SK-N-SH (cell line): ENCODE data around the gene F2R. TPM values are rescaled to one million over a fixed set of nuclear protein-coding genes. Genes with fewer than 3 reads are reported as not detected.

ENCODE experiments used
- CTCF ChIA-PET: fragments of 300-600, 350-600 bp; formaldehyde crosslinking; extraction: SDS; loops from one replicate; lab custom pipeline; 2021; lab: Yijun Ruan, JAX
- POLR2A ChIA-PET: fragments of 350-600 bp; sonication (Branson Sonifier 250); formaldehyde crosslinking; extraction: SDS; loops from one replicate; lab custom pipeline; 2020; ENCODE audit warnings: antibody characterized with exemption, inconsistent platforms; lab: Yijun Ruan, JAX
- DNase-seq: peaks from one replicate; pipeline ENCODE4 v3.0.0; 2012
- H2AFZ ChIP-seq: fragments of 200-600 bp; sonication (generic); 2 replicates; pipeline ENCODE4 v1.8.1; 2016; ENCODE audit warnings: antibody characterized with exemption, mild to moderate bottlenecking, low read depth
- H3F3A ChIP-seq: fragments of 200-600 bp; sonication (generic); replicated peaks from 2 replicates; pipeline ENCODE3; 2016; ENCODE audit warnings: antibody characterized with exemption, mild to moderate bottlenecking; ENCODE audit not compliant: insufficient read depth
- H3K27ac ChIP-seq, 2 experiments: fragments of 200-500 bp in 1 of 2; fragments of 200-600 bp in 1 of 2; sonication (Bioruptor generic) in 1 of 2; sonication (generic), shearing (Covaris generic) in 1 of 2; 2 replicates each; pipeline versions ENCODE4 v1.5.1 to v1.6.1; 2014 to 2016; ENCODE audit warnings: low read depth in 2 of 2, inconsistent platforms in 1 of 2, low read length in 1 of 2, mild to moderate bottlenecking in 1 of 2, mixed read lengths in 1 of 2
- H3K27me3 ChIP-seq: fragments of 200-600 bp; sonication (generic), shearing (Covaris generic); 2 replicates; pipeline ENCODE4 v1.6.1; 2016; ENCODE audit warnings: mixed run types; ENCODE audit not compliant: insufficient read depth
- H3K36me3 ChIP-seq, 2 experiments: fragments of 200-500 bp in 1 of 2; fragments of 200-600 bp in 1 of 2; sonication (Bioruptor generic) in 1 of 2; sonication (generic) in 1 of 2; replicated peaks in 1 of 2; 2 replicates each; pipeline versions ENCODE3 to v1.5.1; 2014 to 2016; ENCODE audit warnings: low read length in 1 of 2, mild to moderate bottlenecking in 1 of 2; ENCODE audit not compliant: insufficient read depth in 2 of 2, control insufficient read depth in 1 of 2
- H3K4me1 ChIP-seq, 2 experiments: fragments of 200-500 bp in 1 of 2; fragments of 200-600 bp in 1 of 2; sonication (Bioruptor generic) in 1 of 2; sonication (generic), shearing (Covaris generic) in 1 of 2; 2 replicates each; pipeline versions ENCODE4 v1.5.1 to v1.6.1; 2014 to 2016; ENCODE audit warnings: low read depth in 1 of 2, low read length in 1 of 2, mixed run types in 1 of 2; ENCODE audit not compliant: insufficient read depth in 2 of 2, control insufficient read depth in 1 of 2
- H3K4me2 ChIP-seq: fragments of 200-600 bp; sonication (generic), shearing (Covaris generic); 2 replicates; pipeline ENCODE4 v1.6.1; 2017; ENCODE audit warnings: mixed run types
- H3K4me3 ChIP-seq, 2 experiments: fragments of 200-500 bp in 1 of 2; fragments of 200-600 bp in 1 of 2; sonication (Bioruptor generic) in 1 of 2; sonication (generic), shearing (Covaris generic) in 1 of 2; 2 replicates each; pipeline versions ENCODE4 v1.5.1 to v1.8.1; 2014 to 2016; ENCODE audit warnings: low read depth in 2 of 2, inconsistent platforms in 1 of 2, low read length in 1 of 2, mild to moderate bottlenecking in 1 of 2, mixed read lengths in 1 of 2, moderate library complexity in 1 of 2
- H3K79me2 ChIP-seq: fragments of 200-600 bp; sonication (generic); 2 replicates; pipeline ENCODE4 v1.8.1; 2017; ENCODE audit warnings: mild to moderate bottlenecking; ENCODE audit not compliant: insufficient read depth
- H3K9ac ChIP-seq: fragments of 200-600 bp; sonication (generic); 2 replicates; pipeline ENCODE4 v1.6.1; 2017; ENCODE audit warnings: mixed run types
- H3K9me2 ChIP-seq: fragments of 200-600 bp; sonication (generic); 2 replicates; pipeline ENCODE4 v1.6.1; 2017; ENCODE audit warnings: mixed run types
- H3K9me3 ChIP-seq: fragments of 200-600 bp; sonication (generic); 2 replicates; pipeline ENCODE4 v1.6.1; 2017; ENCODE audit warnings: mixed run types, mild to moderate bottlenecking, moderate library complexity
- H4K20me1 ChIP-seq: fragments of 200-600 bp; sonication (generic); 2 replicates; pipeline ENCODE4 v1.6.1; 2017; ENCODE audit warnings: mild to moderate bottlenecking, mixed run types; ENCODE audit not compliant: insufficient read depth
- CHD2 ChIP-seq: fragments of 150-350 bp; IDR thresholded peaks from 2 replicates; pipeline ENCODE4 v1.6.1; 2018; ENCODE audit warnings: low read length; ENCODE audit not compliant: partially characterized antibody
- FOSL2 ChIP-seq: IDR thresholded peaks from 2 replicates; pipeline ENCODE4 v1.4.0; 2012; ENCODE audit warnings: low read depth, mild to moderate bottlenecking, moderate library complexity, borderline replicate concordance
- GATA2 ChIP-seq: sonication (generic); formaldehyde crosslinking; IDR thresholded peaks from 2 replicates; pipeline ENCODE4 v1.5.0; 2020; ENCODE audit warnings: mild to moderate bottlenecking, missing genetic modification reagents
- MXI1 ChIP-seq: IDR thresholded peaks from 2 replicates; pipeline ENCODE4 v1.6.1; 2012; ENCODE audit warnings: mild to moderate bottlenecking, low read depth, low read length, improper control_type of control experiment
- RAD21 ChIP-seq: IDR thresholded peaks from 2 replicates; pipeline ENCODE4 v1.6.1; 2012; ENCODE audit warnings: mild to moderate bottlenecking, low read length
- RCOR1 ChIP-seq: fragments of 150-350 bp; IDR thresholded peaks from 2 replicates; pipeline ENCODE4 v1.6.1; 2017; ENCODE audit warnings: antibody characterized with exemption, low read length
- SMC3 ChIP-seq: IDR thresholded peaks from 2 replicates; pipeline ENCODE4 v1.6.1; 2012; ENCODE audit warnings: low read depth, low read length, improper control_type of control experiment
- WGBS: methylation state at CpG from one replicate; pipeline ENCODE4 v1.1.6; 2017; ENCODE audit warnings: low lambda C conversion rate; 5-methylcytosine and 5-hydroxymethylcytosine counted together
- polyA plus RNA-seq, 3 experiments: library from polyadenylated mRNA; depleted of rRNA; stranded (reverse); fragments of >200 nt; gene quantifications; 2 replicates each; pipeline ENCODE4 v1.2.3, GENCODE V29; 2012
- TF ChIP-seq, protein P1 (sequence below): fragments of 150-350 bp; IDR thresholded peaks from 2 replicates; pipeline ENCODE4 v1.6.1; 2016; ENCODE audit warnings: mild to moderate bottlenecking, low read depth, low read length
- TF ChIP-seq, protein P2 (sequence below): IDR thresholded peaks from 2 replicates; pipeline ENCODE4 v1.4.0; 2012; ENCODE audit warnings: low read depth
- TF ChIP-seq, protein P3 (sequence below): IDR thresholded peaks from 2 replicates; pipeline ENCODE4 v1.4.0; 2012; ENCODE audit warnings: low read depth, borderline replicate concordance
- TF ChIP-seq, protein P4 (sequence below): IDR thresholded peaks from 2 replicates; pipeline ENCODE4 v1.6.1; 2012; ENCODE audit warnings: mild to moderate bottlenecking, low read depth, low read length, moderate library complexity

The F2R gene
- polyA plus RNA-seq, 1 of the 3 experiments (the other 2 are of a cell fraction) = 212 TPM

- peaks cover 0 to 4% of the 10 kb centered on the region in 2 experiments for H3K36me3 ChIP-seq
- H3K4me1 ChIP-seq = peaks cover 3 to 21% of the 10 kb centered on the region in 2 experiments
- H3K79me2 ChIP-seq = no peaks in the 10 kb centered on the region
- no peaks in the 10 kb centered on the region; the same call in 1 of the 2 replicates for H3K9me3 ChIP-seq
- no peaks in the 10 kb centered on the region for H3K27me3 ChIP-seq
- WGBS = 96% methylated on average over 6 of the region's 6 CpGs
- peaks cover 22% of the 10 kb centered on the region for H3F3A ChIP-seq
- TF ChIP-seq, protein P1, sequence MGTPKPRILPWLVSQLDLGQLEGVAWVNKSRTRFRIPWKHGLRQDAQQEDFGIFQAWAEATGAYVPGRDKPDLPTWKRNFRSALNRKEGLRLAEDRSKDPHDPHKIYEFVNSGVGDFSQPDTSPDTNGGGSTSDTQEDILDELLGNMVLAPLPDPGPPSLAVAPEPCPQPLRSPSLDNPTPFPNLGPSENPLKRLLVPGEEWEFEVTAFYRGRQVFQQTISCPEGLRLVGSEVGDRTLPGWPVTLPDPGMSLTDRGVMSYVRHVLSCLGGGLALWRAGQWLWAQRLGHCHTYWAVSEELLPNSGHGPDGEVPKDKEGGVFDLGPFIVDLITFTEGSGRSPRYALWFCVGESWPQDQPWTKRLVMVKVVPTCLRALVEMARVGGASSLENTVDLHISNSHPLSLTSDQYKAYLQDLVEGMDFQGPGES = no peak
- TF ChIP-seq RCOR1 = no peak
- no peak for TF ChIP-seq CHD2
- no peak for TF ChIP-seq GATA2
- no peak for TF ChIP-seq FOSL2
- TF ChIP-seq, protein P2, sequence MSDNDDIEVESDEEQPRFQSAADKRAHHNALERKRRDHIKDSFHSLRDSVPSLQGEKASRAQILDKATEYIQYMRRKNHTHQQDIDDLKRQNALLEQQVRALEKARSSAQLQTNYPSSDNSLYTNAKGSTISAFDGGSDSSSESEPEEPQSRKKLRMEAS = no peak
- TF ChIP-seq MXI1 = no peak
- TF ChIP-seq RAD21 = no peak
- TF ChIP-seq, protein P3, sequence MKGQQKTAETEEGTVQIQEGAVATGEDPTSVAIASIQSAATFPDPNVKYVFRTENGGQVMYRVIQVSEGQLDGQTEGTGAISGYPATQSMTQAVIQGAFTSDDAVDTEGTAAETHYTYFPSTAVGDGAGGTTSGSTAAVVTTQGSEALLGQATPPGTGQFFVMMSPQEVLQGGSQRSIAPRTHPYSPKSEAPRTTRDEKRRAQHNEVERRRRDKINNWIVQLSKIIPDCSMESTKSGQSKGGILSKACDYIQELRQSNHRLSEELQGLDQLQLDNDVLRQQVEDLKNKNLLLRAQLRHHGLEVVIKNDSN = no peak
- no peak for TF ChIP-seq SMC3
- TF ChIP-seq, protein P4, sequence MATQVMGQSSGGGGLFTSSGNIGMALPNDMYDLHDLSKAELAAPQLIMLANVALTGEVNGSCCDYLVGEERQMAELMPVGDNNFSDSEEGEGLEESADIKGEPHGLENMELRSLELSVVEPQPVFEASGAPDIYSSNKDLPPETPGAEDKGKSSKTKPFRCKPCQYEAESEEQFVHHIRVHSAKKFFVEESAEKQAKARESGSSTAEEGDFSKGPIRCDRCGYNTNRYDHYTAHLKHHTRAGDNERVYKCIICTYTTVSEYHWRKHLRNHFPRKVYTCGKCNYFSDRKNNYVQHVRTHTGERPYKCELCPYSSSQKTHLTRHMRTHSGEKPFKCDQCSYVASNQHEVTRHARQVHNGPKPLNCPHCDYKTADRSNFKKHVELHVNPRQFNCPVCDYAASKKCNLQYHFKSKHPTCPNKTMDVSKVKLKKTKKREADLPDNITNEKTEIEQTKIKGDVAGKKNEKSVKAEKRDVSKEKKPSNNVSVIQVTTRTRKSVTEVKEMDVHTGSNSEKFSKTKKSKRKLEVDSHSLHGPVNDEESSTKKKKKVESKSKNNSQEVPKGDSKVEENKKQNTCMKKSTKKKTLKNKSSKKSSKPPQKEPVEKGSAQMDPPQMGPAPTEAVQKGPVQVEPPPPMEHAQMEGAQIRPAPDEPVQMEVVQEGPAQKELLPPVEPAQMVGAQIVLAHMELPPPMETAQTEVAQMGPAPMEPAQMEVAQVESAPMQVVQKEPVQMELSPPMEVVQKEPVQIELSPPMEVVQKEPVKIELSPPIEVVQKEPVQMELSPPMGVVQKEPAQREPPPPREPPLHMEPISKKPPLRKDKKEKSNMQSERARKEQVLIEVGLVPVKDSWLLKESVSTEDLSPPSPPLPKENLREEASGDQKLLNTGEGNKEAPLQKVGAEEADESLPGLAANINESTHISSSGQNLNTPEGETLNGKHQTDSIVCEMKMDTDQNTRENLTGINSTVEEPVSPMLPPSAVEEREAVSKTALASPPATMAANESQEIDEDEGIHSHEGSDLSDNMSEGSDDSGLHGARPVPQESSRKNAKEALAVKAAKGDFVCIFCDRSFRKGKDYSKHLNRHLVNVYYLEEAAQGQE = no peak
- CTCF ChIA-PET = interaction anchor here (0.9 to 1.5 kb wide), 2 partner anchors 20 to 93 kb away, joined by 3 to 4 read pairs; partner anchors contain the start of gene F2R
- H2AFZ ChIP-seq = no peak overlapping the region
- H3K9ac ChIP-seq = no peak overlapping the region
- no peak overlapping the region for H3K4me2 ChIP-seq
- H4K20me1 ChIP-seq = no peaks in the 10 kb centered on the region
- no peaks in the 10 kb centered on the region for H3K9me2 ChIP-seq
- no peak overlapping the region for H3K4me3 ChIP-seq
- POLR2A ChIA-PET = no interaction called here
- no peak overlapping the region for H3K27ac ChIP-seq
- DNase-seq = no peak
Measured at GRCh38 chr5:76695346-76695745, 20.6 kb upstream of the F2R start.
